Keratinocyte (primary cell): Measurements from ENCODE around the gene DPP8. TPM values are rescaled to one million over a fixed set of nuclear protein-coding genes. Genes with fewer than 3 reads are reported as not detected.

ENCODE experiments used
- DNase-seq: peaks from one replicate; pipeline ENCODE4 v3.0.0-alpha.2; 2011; ENCODE audit warnings: low read depth, missing footprints, low spot score
- FAIRE-seq: peaks from 2 replicates; lab custom pipeline; 2011; peaks lifted over from hg19 to GRCh38; lab: Jason Lieb, UNC
- H2AFZ ChIP-seq: 2 replicates; pipeline ENCODE4 v1.6.0; 2012; ENCODE audit warnings: low read length, control low read depth, inconsistent platforms; ENCODE audit not compliant: control insufficient read depth
- H3K27ac ChIP-seq: 2 replicates; pipeline ENCODE4 v1.5.1; 2011; ENCODE audit warnings: low read length; ENCODE audit not compliant: control insufficient read depth, insufficient read depth
- H3K27me3 ChIP-seq: 3 replicates; pipeline ENCODE4 v1.6.0; 2011; ENCODE audit warnings: low read length; ENCODE audit not compliant: control insufficient read depth, insufficient read depth; ENCODE audit errors: extremely low read depth
- H3K36me3 ChIP-seq, 2 experiments: 2 replicates in 1 of 2; 3 replicates in 1 of 2; pipeline ENCODE4 v1.5.1; 2011; ENCODE audit warnings: low read length in 2 of 2, mild to moderate bottlenecking in 1 of 2; ENCODE audit not compliant: control insufficient read depth in 2 of 2, insufficient read depth in 2 of 2; ENCODE audit errors: extremely low read depth in 1 of 2
- H3K4me1 ChIP-seq: 3 replicates; pipeline ENCODE4 v1.5.1; 2011; ENCODE audit warnings: low read length; ENCODE audit not compliant: control insufficient read depth, insufficient read depth; ENCODE audit errors: extremely low read depth
- H3K4me2 ChIP-seq: 3 replicates; pipeline ENCODE4 v1.6.0; 2011; ENCODE audit warnings: low read depth, low read length; ENCODE audit not compliant: control insufficient read depth, insufficient read depth; ENCODE audit errors: extremely low read depth
- H3K4me3 ChIP-seq, 3 experiments: fragments of 200-600 bp in 1 of 3; sonication (generic) in 1 of 3; 2 replicates in 2 of 3; 3 replicates in 1 of 3; pipeline ENCODE4 v1.5.1; 2011 to 2016; ENCODE audit warnings: low read length in 3 of 3, mild to moderate bottlenecking in 3 of 3, control low read depth in 2 of 3, inconsistent platforms in 1 of 3, low read depth in 1 of 3, mixed read lengths in 1 of 3, mixed run types in 1 of 3, moderate library complexity in 1 of 3; ENCODE audit not compliant: control insufficient read depth in 2 of 3, insufficient read depth in 2 of 3; ENCODE audit errors: extremely low read depth in 1 of 3
- H3K79me2 ChIP-seq: 2 replicates; pipeline ENCODE4 v1.6.0; 2012; ENCODE audit warnings: low read length; ENCODE audit not compliant: control insufficient read depth, insufficient read depth
- H3K9ac ChIP-seq: 3 replicates; pipeline ENCODE4 v1.6.0; 2011; ENCODE audit warnings: low read length; ENCODE audit not compliant: control insufficient read depth, insufficient read depth; ENCODE audit errors: extremely low read depth
- H3K9me1 ChIP-seq: 3 replicates; pipeline ENCODE4 v1.6.0; 2011; ENCODE audit warnings: low read length; ENCODE audit not compliant: control insufficient read depth, insufficient read depth; ENCODE audit errors: extremely low read depth
- H3K9me3 ChIP-seq: 2 replicates; pipeline ENCODE4 v1.5.1; 2012; ENCODE audit warnings: low read depth, low read length; ENCODE audit not compliant: control insufficient read depth
- H4K20me1 ChIP-seq: 3 replicates; pipeline ENCODE4 v1.6.0; 2011; ENCODE audit warnings: low read length; ENCODE audit not compliant: control insufficient read depth, insufficient read depth; ENCODE audit errors: extremely low read depth
- CTCF ChIP-seq, 3 experiments: IDR thresholded peaks in 1 of 3; conservative IDR thresholded peaks in 1 of 3; optimal IDR thresholded peaks in 1 of 3; 2 replicates in 2 of 3; 3 replicates in 1 of 3; pipeline versions ENCODE3 to v1.5.1; 2011; ENCODE audit warnings: low read length in 3 of 3, mild to moderate bottlenecking in 3 of 3, moderate library complexity in 2 of 3, control low read depth in 1 of 3, inconsistent platforms in 1 of 3; ENCODE audit not compliant: insufficient read depth in 2 of 3; ENCODE audit errors: extremely low read depth in 1 of 3
- EZH2 ChIP-seq: IDR thresholded peaks from one replicate; pipeline ENCODE4 v1.6.1; 2012; ENCODE audit warnings: inconsistent platforms, mild to moderate bottlenecking, low read length, moderate library complexity
- dilution Hi-C: fragments of 300-500 bp; cut with MboI; formaldehyde crosslinking; loops from one replicate; pipeline ENCODE4 v1.7.0; 2020; ENCODE audit warnings: low sequenced_read_pairs; ENCODE audit not compliant: extremely low pct_ligation_motif_present
- polyA plus RNA-seq, 5 experiments: library from polyadenylated mRNA; depleted of rRNA in 3 of 5; stranded (reverse) in 3 of 5; stranded (forward) in 1 of 5; unstranded in 1 of 5; fragments of >200 nt; gene quantifications; 1 replicate in 1 of 5; 2 replicates in 3 of 5; 3 replicates in 1 of 5; pipeline versions ENCODE4 v1.2.1 to v1.2.3, GENCODE V29; 2011 to 2012; ENCODE audit warnings: missing spikeins in 2 of 5, low read depth in 1 of 5, low replicate concordance in 1 of 5

Gene DPP8
- polyA plus RNA-seq, 1 donor (not counting 4 experiments of a cell fraction or from before 2014, with no cell fraction given): 21.6 TPM

GRCh38 chr15:65394280-65394789 is 123.2 kb downstream of the DPP8 start:
- dilution Hi-C loops: no loop called here
- Histone ChIP-seq H2AFZ (no peak overlapping the region), H3K4me1 (no peaks in the 10 kb centered on the region), H3K9me3 (no peaks in the 10 kb centered on the region), H3K27me3 (peaks cover 63% of the 10 kb centered on the region), H3K79me2 (no peaks in the 10 kb centered on the region), H3K4me3 (no peak overlapping the region), H4K20me1 (no peaks in the 10 kb centered on the region), H3K9me1 (no peaks in the 10 kb centered on the region), H3K27ac (no peak overlapping the region), H3K9ac (no peak overlapping the region), H3K4me2 (no peak overlapping the region), H3K36me3 (no peaks in the 10 kb centered on the region)
- FAIRE-seq (no peak), DNase-seq (no peak)
- TF ChIP-seq CTCF (optimal IDR thresholded peaks at IDR 0.05 in 1 of 3, IDR thresholded peaks at IDR 0.05 in 1 of 3, conservative IDR thresholded peaks at IDR 0.05 in 1 of 3; ENCODE audit: extremely low read depth in 1 of 3, insufficient read depth in 2 of 3, low read length in 3 of 3) (no peak), EZH2 (no peak)

GRCh38 chr15:65393557-65393956 is 123.9 kb downstream of the DPP8 start:
- FAIRE-seq: no peak
- no peaks in the 10 kb centered on the region for H3K4me1 ChIP-seq
- no peaks in the 10 kb centered on the region for H4K20me1 ChIP-seq
- H3K4me3 ChIP-seq: no peak overlapping the region
- H3K27me3 ChIP-seq: peaks cover 69% of the 10 kb centered on the region
- H2AFZ ChIP-seq: no peak overlapping the region
- no peaks in the 10 kb centered on the region for H3K36me3 ChIP-seq
- no peak for DNase-seq
- no peak overlapping the region for H3K4me2 ChIP-seq
- no peaks in the 10 kb centered on the region for H3K9me3 ChIP-seq
- TF ChIP-seq EZH2: no peak
- no peak for TF ChIP-seq CTCF (optimal IDR thresholded peaks at IDR 0.05 in 1 of 3, IDR thresholded peaks at IDR 0.05 in 1 of 3, conservative IDR thresholded peaks at IDR 0.05 in 1 of 3; ENCODE audit: extremely low read depth in 1 of 3, insufficient read depth in 2 of 3, low read length in 3 of 3)
- H3K9ac ChIP-seq: no peak overlapping the region
- no peaks in the 10 kb centered on the region for H3K79me2 ChIP-seq
- dilution Hi-C loops: no loop called here
- no peak overlapping the region for H3K27ac ChIP-seq
- no peaks in the 10 kb centered on the region for H3K9me1 ChIP-seq
